HepG2 (cell line): ENCODE results near the gene NFATC4. TPM values are rescaled to one million over a fixed set of nuclear protein-coding genes. Genes with fewer than 3 reads are reported as not detected.
A peak's percentile ranks its signal among the peaks of the same experiment; 100 is the strongest.

Experiments
- ARID3A ChIP-seq: IDR thresholded peaks from 2 replicates; pipeline ENCODE4 v1.6.1; 2012; ENCODE audit warnings: low read depth, low read length, improper control_type of control experiment
- CTCF ChIP-seq: sonication (generic); formaldehyde crosslinking; IDR thresholded peaks from 2 replicates; pipeline ENCODE4 v1.5.0; 2020; ENCODE audit warnings: mild to moderate bottlenecking, missing genetic modification reagents, moderate library complexity
- DMAP1 ChIP-seq: IDR thresholded peaks from 2 replicates; pipeline ENCODE4 v1.6.1; 2016
- DNMT3B ChIP-seq: conservative IDR thresholded peaks from 2 replicates; pipeline ENCODE4 v1.6.1; 2016; ENCODE audit warnings: missing biosample characterization, control low read depth
- EED ChIP-seq: sonication (generic); formaldehyde crosslinking; IDR thresholded peaks from 2 replicates; pipeline ENCODE4 v1.5.0; 2020; ENCODE audit warnings: mild to moderate bottlenecking, missing genetic modification reagents
- HBP1 ChIP-seq: IDR thresholded peaks from 2 replicates; pipeline ENCODE4 v1.6.1; 2016; ENCODE audit warnings: low read depth, control low read depth
- HNRNPL ChIP-seq: fragments of 200-400 bp; formaldehyde crosslinking; IDR thresholded peaks from 2 replicates; pipeline ENCODE4 v1.6.1; 2017; ENCODE audit warnings: mild to moderate bottlenecking, low read depth, low read length
- HNRNPUL1 ChIP-seq: fragments of 200-400 bp; formaldehyde crosslinking; IDR thresholded peaks from 2 replicates; pipeline ENCODE4 v1.6.1; 2017; ENCODE audit warnings: low read depth, mild to moderate bottlenecking, low read length, moderate library complexity
- KDM1A ChIP-seq: IDR thresholded peaks from 2 replicates; pipeline ENCODE4 v1.6.1; 2016; ENCODE audit warnings: missing compliant biosample characterization
- SETDB1 ChIP-seq: sonication (generic); formaldehyde crosslinking; IDR thresholded peaks from 2 replicates; pipeline ENCODE4 v1.5.1; 2020; ENCODE audit warnings: missing genetic modification reagents, mild to moderate bottlenecking, borderline replicate concordance
- SOX6 ChIP-seq, 2 experiments: fragments of 450-650 bp in 1 of 2; sonication (generic) in 1 of 2; formaldehyde crosslinking in 1 of 2; IDR thresholded peaks; 2 replicates each; pipeline versions ENCODE4 v1.4.0 to v1.6.1; 2017 to 2020; ENCODE audit warnings: antibody characterized with exemption in 1 of 2, mild to moderate bottlenecking in 1 of 2, missing genetic modification reagents in 1 of 2
- TP53 ChIP-seq: sonication (generic); formaldehyde crosslinking; conservative IDR thresholded peaks from 2 replicates; pipeline ENCODE4 v1.4.0; 2020; ENCODE audit warnings: missing genetic modification reagents
- YEATS2 ChIP-seq: sonication (generic); formaldehyde crosslinking; IDR thresholded peaks from 2 replicates; pipeline ENCODE4 v1.4.0; 2020; ENCODE audit warnings: missing genetic modification reagents, borderline replicate concordance
- ZBTB3 ChIP-seq: sonication (generic); formaldehyde crosslinking; IDR thresholded peaks from 2 replicates; pipeline ENCODE4 v1.4.0; 2020; ENCODE audit warnings: low read depth, mild to moderate bottlenecking, moderate library complexity, missing genetic modification reagents, borderline replicate concordance
- ZFP90 ChIP-seq: sonication (generic); formaldehyde crosslinking; IDR thresholded peaks from 2 replicates; pipeline ENCODE4 v1.8.0; 2022; ENCODE audit warnings: missing genetic modification reagents, mild to moderate bottlenecking, inconsistent platforms, borderline replicate concordance
- ZNF205 ChIP-seq: IDR thresholded peaks from 2 replicates; pipeline ENCODE4 v1.6.1; 2018; ENCODE audit warnings: missing biosample characterization, missing genetic modification reagents
- ZNF280B ChIP-seq: sonication (generic); formaldehyde crosslinking; IDR thresholded peaks from 2 replicates; pipeline ENCODE4 v1.5.0; 2020; ENCODE audit warnings: missing genetic modification reagents, mild to moderate bottlenecking, borderline replicate concordance
- ZNF3 ChIP-seq: IDR thresholded peaks from 2 replicates; pipeline ENCODE4 v1.7.0; 2017; ENCODE audit warnings: inconsistent platforms
- ZNF510 ChIP-seq: sonication (generic); formaldehyde crosslinking; IDR thresholded peaks from 2 replicates; pipeline ENCODE4 v1.4.0; 2020; ENCODE audit warnings: low read depth, mild to moderate bottlenecking, missing genetic modification reagents
- ZNF543 ChIP-seq: sonication (generic); formaldehyde crosslinking; IDR thresholded peaks from 2 replicates; pipeline ENCODE4 v1.4.0; 2020; ENCODE audit warnings: mild to moderate bottlenecking, missing genetic modification reagents
- ZNF644 ChIP-seq: IDR thresholded peaks from 2 replicates; pipeline ENCODE4 v1.6.1; 2016; ENCODE audit warnings: low read depth
- ZNF720 ChIP-seq: sonication (generic); formaldehyde crosslinking; IDR thresholded peaks from 2 replicates; pipeline ENCODE4 v1.4.0; 2020; ENCODE audit warnings: missing genetic modification reagents
- ZNF766 ChIP-seq: sonication (generic); formaldehyde crosslinking; IDR thresholded peaks from 2 replicates; pipeline ENCODE4 v1.5.0; 2020; ENCODE audit warnings: missing genetic modification reagents, borderline replicate concordance
- ZSCAN25 ChIP-seq: sonication (generic); formaldehyde crosslinking; IDR thresholded peaks from 2 replicates; pipeline ENCODE4 v1.8.0; 2022; ENCODE audit warnings: mild to moderate bottlenecking, missing genetic modification reagents
- polyA plus RNA-seq, 8 experiments: library from polyadenylated mRNA; depleted of rRNA in 3 of 8; stranded (reverse) in 7 of 8; unstranded in 1 of 8; fragments of >200 nt; fragmentation: Illumina TruSeq in 4 of 8; extraction: Trizol in 4 of 8; gene quantifications; 2 replicates each; pipeline versions ENCODE4 v1.2.1 to v1.2.3, GENCODE V29; 2011 to 2016; ENCODE audit warnings: low read depth in 4 of 8, missing spikeins in 1 of 8, mixed read lengths in 1 of 8; ENCODE audit not compliant: insufficient read depth in 1 of 8
- total RNA-seq, 5 experiments: library from RNA; depleted of rRNA; stranded (reverse); fragments of >200 nt; fragmentation: Illumina TruSeq; extraction: Trizol; gene quantifications; 2 replicates each; pipeline ENCODE4 v1.2.3, GENCODE V29; 2016; ENCODE audit warnings: low read depth in 1 of 5

NFATC4 gene
- total and polyA plus RNA-seq, 2 of the 13 experiments (the other 11 are each of a cell fraction or from before 2014, with no cell fraction given) = 0.04 to 0.15 TPM

- TF ChIP-seq ZNF280B (CRISPR knock-in tag) (0 out of 2 replicates have a peak, but pooled peaks have one; percentile 60), SOX6 (IDR thresholded peaks at IDR 0.05) (no peak), SOX6 (CRISPR knock-in tag; IDR thresholded peaks at IDR 0.05) (no peak), YEATS2 (peak; percentile 62; the same call in 1 of the 2 replicates), ZNF3 (CRISPR knock-in tag) (no peak), ARID3A (no peak), CTCF (CRISPR knock-in tag) (peak; percentile 88), HBP1 (CRISPR knock-in tag) (0 out of 2 replicates have a peak, but pooled peaks have one; percentile 46), ZSCAN25 (CRISPR knock-in tag) (no peak), DNMT3B (no peak), ZNF543 (CRISPR knock-in tag) (no peak), ZBTB3 (CRISPR knock-in tag) (no peak), SETDB1 (CRISPR knock-in tag) (no peak), EED (CRISPR knock-in tag) (peak; percentile 83; the same call in 1 of the 2 replicates), HNRNPUL1 (no peak), DMAP1 (CRISPR knock-in tag) (no peak), TP53 (no peak), ZNF510 (CRISPR knock-in tag) (no peak), ZNF205 (CRISPR knock-in tag) (peak; percentile 59; the same call in 1 of the 2 replicates), HNRNPL (no peak), ZNF720 (CRISPR knock-in tag) (no peak), ZNF644 (CRISPR knock-in tag) (no peak), ZNF766 (CRISPR knock-in tag) (no peak; the same call in 1 of the 2 replicates), ZFP90 (CRISPR knock-in tag) (0 out of 2 replicates have a peak, but pooled peaks have one; percentile 34), KDM1A (CRISPR knock-in tag) (no peak)
These were observed 43.7 kb downstream of the NFATC4 start (continued) for GRCh38 chr14:24411443-24412389.
